ENCODE results near the gene SLAIN1. TPM values are rescaled to one million over a fixed set of nuclear protein-coding genes. Genes with fewer than 3 reads are reported as not detected.

The SLAIN1 gene
- total and polyA plus RNA-seq, 8 donors, result 3.7 to 26.8 (median 12.1) TPM; not detected in 1

DNA sequence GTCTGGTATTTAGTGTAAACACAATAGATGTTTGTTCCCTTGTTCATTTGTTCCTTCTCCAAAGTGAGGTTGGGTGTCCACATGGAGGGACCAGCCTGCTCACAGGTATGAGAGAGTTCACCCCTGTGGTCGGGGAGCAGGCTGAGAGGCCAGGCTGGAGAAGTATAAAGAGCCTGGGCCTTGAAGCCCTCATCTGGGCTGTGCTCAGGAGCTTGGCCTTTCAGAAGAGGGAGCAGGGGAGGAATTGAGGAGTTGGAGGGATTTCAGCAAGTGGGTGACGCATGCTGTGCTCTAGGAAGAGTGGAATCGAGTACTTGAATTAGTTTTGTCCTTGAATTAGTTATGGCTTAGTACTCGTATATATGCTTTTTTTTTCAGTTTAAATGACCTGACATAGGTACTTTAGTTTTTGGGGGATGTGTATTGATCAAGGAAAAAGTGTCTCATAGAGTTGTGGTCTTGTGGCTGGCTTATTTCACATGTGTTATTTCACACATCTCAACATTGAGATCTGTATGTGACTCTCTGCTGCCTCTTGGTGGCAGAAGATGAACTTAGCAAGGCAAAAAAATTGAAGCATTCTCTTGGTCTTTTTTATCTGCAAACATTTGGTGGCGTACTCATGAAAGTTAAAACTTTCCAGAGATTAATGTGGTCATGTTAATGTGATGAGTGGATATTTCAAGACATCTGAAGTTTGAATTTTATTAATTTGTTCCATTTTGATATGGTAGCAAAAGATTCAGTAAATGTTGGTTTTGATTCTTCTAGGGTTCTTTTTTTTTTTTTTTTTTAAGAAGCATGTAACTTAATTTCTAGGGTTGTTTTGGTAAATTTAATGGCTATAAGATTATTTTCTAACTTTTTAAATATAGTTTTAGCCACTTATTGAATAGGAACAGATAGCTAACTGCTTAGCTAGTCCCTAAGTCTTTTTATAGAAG, 54.3 kb downstream of the SLAIN1 start:
- peak in 1 of 2 donors; percentile 83 for DNase-seq
- Histone ChIP-seq H3K9me3 (no peaks in the 10 kb centered on the region), H3K36me3 (peaks cover 0 to 24% (median 9%) of the 10 kb centered on the region in 4 donors), H3K4me3 (no peak overlapping the region), H3K4me1 (peaks cover 0 to 7% (median 3%) of the 10 kb centered on the region in 4 donors), H3K27me3 (no peaks in the 10 kb centered on the region), H3K27ac (no peak overlapping the region)
- WGBS, 5 donors, result 57 to 64% (median 59%) methylated on average over 5 of the region's 5 CpGs
- no peak for TF ChIP-seq POLR2A (IDR thresholded peaks at IDR 0.05)
- TF ChIP-seq POLR2AphosphoS5 (IDR thresholded peaks at IDR 0.05), result no peak
- no peak for TF ChIP-seq EP300 (IDR thresholded peaks at IDR 0.05)
- TF ChIP-seq, protein P1, sequence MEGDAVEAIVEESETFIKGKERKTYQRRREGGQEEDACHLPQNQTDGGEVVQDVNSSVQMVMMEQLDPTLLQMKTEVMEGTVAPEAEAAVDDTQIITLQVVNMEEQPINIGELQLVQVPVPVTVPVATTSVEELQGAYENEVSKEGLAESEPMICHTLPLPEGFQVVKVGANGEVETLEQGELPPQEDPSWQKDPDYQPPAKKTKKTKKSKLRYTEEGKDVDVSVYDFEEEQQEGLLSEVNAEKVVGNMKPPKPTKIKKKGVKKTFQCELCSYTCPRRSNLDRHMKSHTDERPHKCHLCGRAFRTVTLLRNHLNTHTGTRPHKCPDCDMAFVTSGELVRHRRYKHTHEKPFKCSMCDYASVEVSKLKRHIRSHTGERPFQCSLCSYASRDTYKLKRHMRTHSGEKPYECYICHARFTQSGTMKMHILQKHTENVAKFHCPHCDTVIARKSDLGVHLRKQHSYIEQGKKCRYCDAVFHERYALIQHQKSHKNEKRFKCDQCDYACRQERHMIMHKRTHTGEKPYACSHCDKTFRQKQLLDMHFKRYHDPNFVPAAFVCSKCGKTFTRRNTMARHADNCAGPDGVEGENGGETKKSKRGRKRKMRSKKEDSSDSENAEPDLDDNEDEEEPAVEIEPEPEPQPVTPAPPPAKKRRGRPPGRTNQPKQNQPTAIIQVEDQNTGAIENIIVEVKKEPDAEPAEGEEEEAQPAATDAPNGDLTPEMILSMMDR (IDR thresholded peaks at IDR 0.05), result peak in 5 of 7 experiments; percentile 61 to 87 (median 67)
- intact Hi-C loops (cut with DNase I; ENCODE audit: low total_unique reads), result loop anchor here (10.0 kb wide), 1 partner anchor 157 kb away; no protein-coding TSS in a partner anchor

DNA sequence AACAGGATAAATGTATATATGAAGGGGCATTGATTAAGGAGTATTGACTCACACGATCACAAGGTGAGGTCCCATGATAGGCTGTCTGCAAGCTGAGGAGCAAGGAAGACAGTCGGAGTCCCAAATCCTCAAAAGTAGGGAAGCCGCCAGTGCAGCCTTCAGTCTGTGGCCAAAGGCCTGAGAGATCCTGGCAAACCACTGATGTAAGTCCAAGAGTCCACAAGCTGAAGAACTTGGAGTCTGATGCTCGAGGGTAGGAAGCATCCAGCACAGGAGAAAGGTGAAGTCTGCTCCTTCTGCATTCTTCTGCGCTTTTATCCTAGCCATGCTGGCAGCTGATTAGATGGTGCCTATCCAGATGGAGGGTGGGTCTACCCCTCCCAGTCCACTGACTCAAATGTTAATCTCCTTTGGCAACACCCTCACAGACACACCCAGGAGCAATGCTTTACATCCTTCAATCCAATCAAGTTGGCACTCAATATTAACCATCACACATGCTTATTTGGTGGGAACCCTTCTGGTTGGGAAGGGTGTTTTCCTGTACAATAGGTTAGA, 55.1 kb downstream of the SLAIN1 start:
- intact Hi-C loops (cut with DNase I; ENCODE audit: low total_unique reads), result loop anchor here (10.0 kb wide), 1 partner anchor 158 kb away; no protein-coding TSS in a partner anchor

DNA sequence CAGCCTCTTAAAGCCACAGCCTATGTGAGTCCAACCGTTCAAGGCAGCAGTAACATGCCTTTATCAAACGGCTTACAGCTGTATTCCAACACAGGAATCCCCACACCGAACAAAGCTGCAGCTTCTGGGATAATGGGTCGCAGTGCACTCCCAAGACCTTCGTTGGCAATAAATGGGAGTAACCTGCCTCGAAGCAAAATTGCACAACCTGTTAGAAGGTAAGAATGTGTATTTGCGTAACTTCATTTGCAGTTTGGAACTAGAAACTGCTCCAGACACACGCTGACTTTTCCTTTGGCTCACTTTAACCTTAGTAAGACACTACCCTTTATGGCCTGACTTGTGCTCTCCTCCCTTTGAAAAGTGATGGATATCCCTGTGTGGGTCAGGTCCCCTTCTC, 63.4 kb downstream of the SLAIN1 start:
- intact Hi-C loops (cut with DNase I; ENCODE audit: low total_unique reads), result no loop called here
- WGBS, 5 donors, result 83 to 90% (median 88%) methylated on average over 8 of the region's 8 CpGs
- Histone ChIP-seq H3K4me3 (no peak overlapping the region), H3K27me3 (no peaks in the 10 kb centered on the region), H3K27ac (no peak overlapping the region), H3K36me3 (peaks cover 7 to 58% (median 41%) of the 10 kb centered on the region in 4 donors), H3K9me3 (peaks cover 0 to 4% (median 0%) of the 10 kb centered on the region in 4 donors), H3K4me1 (no peaks in the 10 kb centered on the region)
- no peak for DNase-seq
- TF ChIP-seq, protein P1 (IDR thresholded peaks at IDR 0.05), result no peak
- TF ChIP-seq EP300 (IDR thresholded peaks at IDR 0.05) (no peak), POLR2AphosphoS5 (IDR thresholded peaks at IDR 0.05) (no peak), POLR2A (IDR thresholded peaks at IDR 0.05) (no peak)

More for the DNA sequence above, 55.1 kb downstream of the SLAIN1 start:
- H3K27ac ChIP-seq, result no peak overlapping the region
- no peak for DNase-seq
- H3K36me3 ChIP-seq, result peaks cover 0 to 19% (median 3%) of the 10 kb centered on the region in 4 donors
- H3K9me3 ChIP-seq, result no peaks in the 10 kb centered on the region
- TF ChIP-seq POLR2A (IDR thresholded peaks at IDR 0.05), result no peak
- no peak for TF ChIP-seq POLR2AphosphoS5 (IDR thresholded peaks at IDR 0.05)
- TF ChIP-seq, protein P1 (IDR thresholded peaks at IDR 0.05), result no peak
- TF ChIP-seq EP300 (IDR thresholded peaks at IDR 0.05), result no peak
- whole genome bisulfite sequencing, 5 donors, result 52 to 80% (median 63%) methylated on average over 5 of the region's 5 CpGs
- no peaks in the 10 kb centered on the region for H3K27me3 ChIP-seq
- no peak overlapping the region for H3K4me3 ChIP-seq
- peaks cover 0 to 7% (median 3%) of the 10 kb centered on the region in 4 donors for H3K4me1 ChIP-seq

DNA sequence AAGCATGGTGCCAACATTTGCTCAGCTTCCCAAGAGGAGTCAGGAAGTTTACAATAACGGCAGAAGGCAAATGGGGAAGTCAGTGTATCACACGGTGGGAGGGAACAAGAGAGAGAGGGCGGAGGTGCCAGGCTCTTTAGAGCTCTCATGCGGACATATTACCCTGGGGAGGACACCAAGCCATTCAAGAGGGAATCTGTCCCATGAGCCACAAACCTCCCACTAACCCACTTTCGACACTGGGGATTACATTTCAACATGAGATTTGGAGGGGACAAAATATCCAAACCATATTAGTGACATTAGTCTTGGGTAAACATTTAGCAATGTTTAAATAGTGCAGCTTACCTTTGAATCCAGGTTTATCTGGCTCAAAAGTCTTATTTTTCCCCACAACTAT, 69.9 kb downstream of the SLAIN1 start:
- peaks cover 0 to 36% (median 20%) of the 10 kb centered on the region in 4 donors for H3K36me3 ChIP-seq
- intact Hi-C loops (cut with DNase I; ENCODE audit: low total_unique reads), result no loop called here
- no peaks in the 10 kb centered on the region for H3K9me3 ChIP-seq
- DNase-seq, result no peak
- 52 to 58% (median 55%) methylated on average over 5 of the region's 5 CpGs for WGBS, 5 donors
- no peak overlapping the region for H3K27ac ChIP-seq
- H3K4me1 ChIP-seq, result no peaks in the 10 kb centered on the region
- H3K27me3 ChIP-seq, result no peaks in the 10 kb centered on the region
- TF ChIP-seq POLR2AphosphoS5 (IDR thresholded peaks at IDR 0.05), result no peak
- TF ChIP-seq, protein P1 (IDR thresholded peaks at IDR 0.05), result no peak
- no peak for TF ChIP-seq EP300 (IDR thresholded peaks at IDR 0.05)
- no peak for TF ChIP-seq POLR2A (IDR thresholded peaks at IDR 0.05)
- H3K4me3 ChIP-seq, result no peak overlapping the region

Data from stomach (tissue), 9 donors.